Femur (tissue), 1 donor: ENCODE data around the gene PCBP3.
"Not testable (repeated sequence)": the region's sequence is repeated elsewhere in the genome, so short reads cannot be mapped to it uniquely, and the experiment has no call there.

Source experiments
- DNase-seq: peaks from one replicate; pipeline ENCODE4 v3.0.0-alpha.2; 2017

PCBP3 gene

GRCh38 chr21:45643021-45643980 lies at the start of gene PCBP3:
Gene PCBP3 (plus strand): TSS chr21:45643725. CDS start chr21:45850086, 206,361 bp downstream.
- DNase-seq, result peak; percentile 95

DNA sequence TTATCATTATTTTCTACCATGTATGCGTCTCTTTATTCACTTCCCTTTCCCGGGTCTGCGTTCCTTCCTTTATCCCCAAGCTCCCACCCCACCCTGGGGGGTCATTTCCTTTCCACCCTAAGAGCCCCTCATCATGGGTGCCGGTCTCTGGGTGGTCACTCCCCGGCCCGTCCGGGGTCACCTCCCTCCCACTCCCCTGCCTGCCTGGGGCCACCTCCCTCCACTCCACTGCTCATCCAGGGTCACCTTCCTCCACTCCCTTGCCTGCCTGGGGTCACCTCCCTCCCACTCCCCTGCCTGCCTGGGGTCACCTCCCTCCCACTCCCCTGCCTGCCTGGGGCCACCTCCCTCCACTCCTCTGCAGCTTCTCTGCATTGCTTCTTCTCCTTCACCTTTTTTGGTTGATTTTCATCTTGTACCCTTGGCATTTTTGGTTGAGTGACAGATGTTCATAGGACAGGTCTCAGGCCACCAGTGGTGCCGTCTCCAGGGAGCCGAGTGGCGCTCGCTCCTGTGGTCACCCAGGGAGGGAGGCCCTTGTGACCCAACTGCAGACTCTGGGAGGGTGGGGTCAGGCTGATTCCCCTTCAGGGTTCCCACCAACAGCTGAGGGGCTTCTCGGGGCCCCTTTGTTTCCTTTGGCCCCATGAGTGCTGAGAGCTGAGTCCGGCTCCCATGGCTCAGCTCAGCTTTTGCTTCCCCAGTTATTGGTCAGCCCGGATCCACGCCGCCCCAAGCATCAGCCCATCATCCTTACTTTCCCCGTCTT lies 48.6 kb upstream of the PCBP3 start:
- DNase-seq, result no peak

GRCh38 chr21:45595574-45596295 lies 47.8 kb upstream of the PCBP3 start:
- no peak for DNase-seq

- DNase-seq, result peak; percentile 50
These were observed 46.7 kb upstream of the PCBP3 start for GRCh38 chr21:45596704-45597318.

- DNase-seq, result no peak
These were observed 45.4 kb upstream of the PCBP3 start for GRCh38 chr21:45598109-45598508.

DNA sequence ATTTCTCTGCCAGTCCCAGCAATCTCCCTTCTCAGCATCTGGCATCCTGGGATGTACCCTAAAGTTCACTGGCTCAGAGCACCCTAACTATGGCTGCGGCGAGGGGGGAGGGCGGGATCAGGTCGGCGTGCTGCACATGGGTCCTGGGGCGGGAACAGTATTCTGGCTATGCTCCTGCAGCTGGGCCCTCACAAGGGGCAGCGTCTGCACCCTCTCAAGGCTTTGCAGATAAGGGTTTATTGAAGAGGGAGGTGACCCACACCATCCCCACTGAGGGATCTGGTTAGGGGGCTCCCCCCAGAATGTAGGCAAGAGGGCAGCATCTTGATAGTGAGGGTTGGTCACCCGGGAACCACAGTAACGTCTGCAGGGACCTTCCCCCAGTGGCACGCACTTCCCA lies 44.9 kb upstream of the PCBP3 start:
- no peak for DNase-seq

- DNase-seq, result no peak
These were observed 44.4 kb upstream of the PCBP3 start for GRCh38 chr21:45599146-45599581.

DNA sequence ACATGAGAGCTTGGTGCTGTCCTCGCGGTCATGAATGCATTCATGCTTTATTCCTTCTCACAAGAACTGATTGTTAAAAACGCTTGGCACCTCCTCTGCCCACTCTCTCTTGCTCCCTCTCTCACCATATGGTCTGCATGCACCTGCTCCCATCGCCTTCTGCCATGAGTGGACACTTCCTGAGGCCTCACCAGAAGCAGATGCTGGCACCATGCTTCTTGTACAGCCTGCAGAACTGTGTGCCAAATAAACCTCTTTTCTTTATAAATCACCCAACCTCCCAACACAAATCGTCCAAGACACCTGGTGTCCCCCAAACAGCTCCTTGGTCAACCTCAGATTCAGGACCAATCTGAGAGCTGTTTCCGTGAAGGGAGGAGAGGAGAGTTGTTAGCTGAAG lies 43.3 kb upstream of the PCBP3 start:
- DNase-seq, result no peak

DNA sequence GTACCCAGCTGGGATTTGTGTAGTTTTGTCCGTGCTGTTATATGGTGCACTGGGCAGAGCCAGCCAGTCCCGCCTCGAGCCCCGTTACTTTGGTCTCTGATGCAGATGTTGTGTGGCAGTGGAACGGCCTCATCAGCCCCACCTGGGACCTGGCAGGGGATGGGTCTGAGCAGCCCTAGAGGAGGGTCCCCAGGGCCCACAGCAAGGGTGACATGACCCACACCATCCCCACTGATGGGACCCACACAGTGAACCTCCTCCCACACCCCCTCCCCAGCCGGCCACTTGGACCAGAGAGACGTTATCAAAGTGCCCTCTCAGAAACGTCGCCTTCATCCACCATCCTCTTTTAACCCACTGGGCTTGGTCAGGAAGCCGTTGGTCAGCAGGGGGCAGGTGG lies 42.0 kb upstream of the PCBP3 start:
- no peak for DNase-seq

DNA sequence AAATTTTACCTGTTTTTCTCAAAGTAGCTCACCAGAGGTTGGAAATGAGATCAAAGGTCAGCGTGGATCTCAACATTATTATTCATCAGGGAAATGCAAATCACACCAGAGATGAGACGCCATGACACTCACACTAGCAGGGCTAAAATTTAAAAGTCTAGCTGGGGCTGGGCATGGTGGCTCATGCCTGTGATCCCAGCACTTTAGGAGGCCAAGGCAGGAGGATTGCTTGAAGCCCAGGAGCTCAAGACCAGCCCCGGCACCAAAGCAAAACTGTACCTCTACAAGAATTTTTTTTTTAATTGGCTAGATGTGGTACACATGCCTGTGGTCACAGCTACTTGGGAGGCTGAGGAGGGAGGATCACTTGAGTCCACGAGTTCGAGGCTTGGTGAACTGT lies 41.4 kb upstream of the PCBP3 start:
- DNase-seq, result no peak

DNA sequence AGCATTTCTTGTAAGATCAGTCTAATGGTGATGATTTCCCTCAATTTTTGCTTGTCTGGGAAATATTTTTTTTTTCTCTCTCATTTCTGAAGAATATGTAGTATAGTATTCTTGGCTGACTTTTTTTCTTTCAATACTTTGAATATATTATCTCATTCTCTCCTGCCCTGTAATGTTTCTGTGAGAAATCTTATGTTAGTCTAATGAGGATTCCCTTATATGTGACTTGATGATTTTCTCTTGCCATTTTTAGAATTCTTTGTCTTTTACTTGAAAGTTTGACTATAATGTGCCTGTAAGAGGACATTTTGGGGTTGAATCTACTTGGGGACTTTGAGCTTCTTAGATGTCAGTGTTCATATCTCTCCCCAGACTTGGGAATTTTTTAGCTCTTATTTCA lies 40.0 kb upstream of the PCBP3 start:
- DNase-seq, result no peak

DNA sequence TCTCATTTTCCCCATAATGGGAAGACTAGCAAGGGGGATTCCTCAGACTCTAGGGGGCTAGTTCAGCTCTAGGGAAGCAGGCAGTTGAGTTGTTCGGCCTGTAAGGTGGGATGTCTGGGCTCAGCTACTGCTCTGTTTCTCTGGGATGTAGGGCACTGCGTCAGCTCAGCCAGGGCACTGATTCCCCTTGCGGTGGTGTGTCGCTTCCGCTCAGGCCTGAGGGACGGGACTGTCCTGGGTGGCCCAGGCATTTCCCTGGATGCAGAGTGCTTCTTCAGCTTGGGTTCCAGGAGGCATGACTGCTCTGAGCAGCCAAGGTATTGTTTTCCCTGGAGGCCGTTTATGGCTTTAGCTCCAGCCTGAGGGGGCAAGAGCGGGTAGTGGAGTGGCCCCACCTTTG lies 38.8 kb upstream of the PCBP3 start:
- DNase-seq, result not testable (repeated sequence)

GRCh38 chr21:45607021-45607908 lies 36.3 kb upstream of the PCBP3 start:
- DNase-seq, result no peak

- no peak for DNase-seq
These were observed 35.6 kb upstream of the PCBP3 start for GRCh38 chr21:45607909-45608295.

- not testable (repeated sequence) for DNase-seq
These were observed 34.6 kb upstream of the PCBP3 start for GRCh38 chr21:45608747-45609470.

GRCh38 chr21:45609616-45610015 lies 33.9 kb upstream of the PCBP3 start:
- DNase-seq, result not testable (repeated sequence)

GRCh38 chr21:45611296-45611695 lies 32.2 kb upstream of the PCBP3 start:
- DNase-seq, result no peak

DNA sequence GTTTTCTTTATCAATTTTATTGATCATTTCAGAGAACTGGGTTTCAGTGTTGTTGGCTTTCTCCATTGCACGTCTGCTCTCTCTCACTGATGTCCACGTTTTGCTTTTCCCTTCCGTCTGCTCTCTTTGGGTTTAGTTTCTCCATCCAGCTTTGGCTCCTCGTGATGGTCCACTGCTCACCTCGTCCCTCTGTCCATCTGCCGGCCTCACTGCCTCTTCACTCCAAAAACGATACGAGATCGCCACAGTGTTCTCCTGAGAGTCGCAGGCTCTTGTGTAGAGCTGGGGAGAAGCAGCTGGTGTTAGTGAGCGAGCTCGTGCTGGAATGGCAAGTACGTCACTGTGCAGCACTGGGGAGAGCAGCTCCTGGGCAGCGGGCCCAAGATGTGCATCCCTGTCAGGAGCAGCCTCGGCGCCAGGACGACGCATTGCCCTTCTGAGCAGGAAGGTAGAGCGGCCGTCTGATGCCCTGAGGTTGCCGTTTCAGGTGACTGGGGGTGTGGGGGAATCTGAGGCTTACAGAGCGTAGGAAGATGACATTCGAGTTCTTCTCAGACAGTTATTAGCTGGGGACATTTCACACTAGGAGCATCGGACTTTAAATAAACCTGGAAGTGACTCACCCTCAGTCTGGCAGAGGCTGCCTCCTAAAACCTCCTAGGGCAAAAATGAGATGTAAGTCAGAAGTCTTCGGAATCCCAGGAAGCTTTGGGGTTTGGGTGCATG lies 31.4 kb upstream of the PCBP3 start:
- DNase-seq, result peak; percentile 47

DNA sequence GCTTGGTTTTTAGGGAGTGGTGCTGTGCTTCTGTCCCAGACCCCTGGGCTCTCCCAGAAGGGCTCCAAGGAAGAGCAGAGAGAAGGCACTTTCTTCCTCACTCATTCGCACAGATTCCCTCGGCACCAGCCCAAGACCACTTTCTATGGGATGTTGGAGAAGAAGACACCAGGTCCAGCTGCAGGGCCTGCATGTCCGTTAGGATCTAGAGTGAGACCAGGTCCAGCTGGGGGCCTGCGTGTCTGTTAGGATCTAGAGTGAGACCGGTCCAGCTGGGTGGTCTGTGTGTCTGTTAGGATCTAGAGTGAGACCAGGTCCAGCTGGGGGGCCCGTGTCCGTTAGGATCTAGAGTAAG lies 30.9 kb upstream of the PCBP3 start:
- DNase-seq, result not testable (repeated sequence)

GRCh38 chr21:45613396-45613795 lies 30.1 kb upstream of the PCBP3 start:
- DNase-seq, result no peak
